Umbilical cord (tissue), 2 donors: ENCODE results near the gene JARID2. TPM values are rescaled to one million over a fixed set of nuclear protein-coding genes. Genes with fewer than 3 reads are reported as not detected.

Experiments used
- DNase-seq: peaks from one replicate; pipeline ENCODE4 v3.0.0-alpha.2; 2015; ENCODE audit warnings: low spot score
- total RNA-seq: library from RNA; depleted of rRNA; stranded (reverse); fragments of >200 nt; gene quantifications from one replicate; pipeline ENCODE4 v1.2.3, GENCODE V29; 2014; ENCODE audit warnings: low replicate concordance; ENCODE audit not compliant: insufficient read depth

The JARID2 gene
- total RNA-seq, 1 donor from 2014 or later = 8.4 TPM

- peak; percentile 96 for DNase-seq
Observed at GRCh38 chr6:15504581-15505350, 258.9 kb downstream of the JARID2 start.

- DNase-seq = no peak
Observed at GRCh38 chr6:15505463-15505918, 259.6 kb downstream of the JARID2 start.

DNA sequence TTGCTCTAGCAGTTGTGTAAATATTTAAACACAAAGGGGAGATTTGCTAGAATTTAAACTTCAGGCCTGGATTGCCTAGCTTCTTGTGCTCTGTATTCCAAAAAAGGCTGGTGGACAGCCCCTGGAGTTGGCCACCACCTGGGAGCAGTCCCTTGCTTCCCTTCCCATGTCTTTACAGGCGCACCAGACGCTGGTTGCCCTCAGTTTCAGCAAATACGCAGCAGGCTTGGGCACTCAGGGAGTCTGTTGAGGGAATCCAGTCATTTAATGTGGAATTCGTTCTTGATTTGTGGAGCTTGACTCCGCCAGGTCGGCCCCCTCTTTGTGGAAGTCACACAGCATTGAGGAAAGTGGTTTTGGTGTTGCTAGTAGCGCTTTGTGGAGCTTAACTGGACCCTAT lies 260.2 kb downstream of the JARID2 start:
- DNase-seq = no peak

DNA sequence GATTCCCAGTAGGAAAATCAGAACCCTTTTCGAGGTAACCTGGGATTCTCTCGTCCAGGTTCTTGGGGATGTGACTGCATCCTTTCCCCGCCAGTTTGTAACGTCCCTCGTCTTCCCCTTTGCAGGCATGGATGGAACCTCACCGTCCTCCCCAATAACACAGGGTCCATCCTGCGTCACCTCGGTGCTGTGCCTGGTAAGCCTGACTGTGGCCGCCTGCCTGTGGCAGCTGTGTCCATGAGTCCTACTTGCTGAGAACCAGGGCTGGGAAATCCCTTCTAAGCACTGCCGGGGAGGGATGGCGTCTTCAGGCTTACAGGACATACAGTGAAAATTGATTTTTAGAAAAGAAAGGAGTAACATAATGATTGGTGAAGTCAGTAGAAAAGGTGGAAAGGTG lies 261.4 kb downstream of the JARID2 start:
- no peak for DNase-seq

DNA sequence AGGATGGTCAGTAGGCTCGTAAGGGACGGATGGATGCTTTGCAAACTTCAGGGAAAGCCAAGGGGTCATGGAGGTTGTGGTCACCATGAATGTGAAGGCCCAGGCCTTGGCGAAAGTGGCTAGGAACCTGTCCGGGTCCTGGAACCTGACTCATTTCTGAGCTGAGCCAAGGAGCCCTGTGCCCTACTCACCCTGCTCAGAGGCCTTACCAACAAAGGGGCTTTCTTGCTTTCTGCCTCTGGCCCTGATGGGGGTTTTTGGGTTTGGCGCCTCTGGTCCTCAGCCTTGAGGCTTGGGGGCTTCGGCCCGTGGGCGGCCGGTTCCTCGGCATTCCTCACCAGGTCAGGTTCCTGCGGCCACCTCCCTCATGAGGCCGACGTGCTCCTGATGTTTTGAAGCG lies 261.9 kb downstream of the JARID2 start:
- DNase-seq = no peak

DNA sequence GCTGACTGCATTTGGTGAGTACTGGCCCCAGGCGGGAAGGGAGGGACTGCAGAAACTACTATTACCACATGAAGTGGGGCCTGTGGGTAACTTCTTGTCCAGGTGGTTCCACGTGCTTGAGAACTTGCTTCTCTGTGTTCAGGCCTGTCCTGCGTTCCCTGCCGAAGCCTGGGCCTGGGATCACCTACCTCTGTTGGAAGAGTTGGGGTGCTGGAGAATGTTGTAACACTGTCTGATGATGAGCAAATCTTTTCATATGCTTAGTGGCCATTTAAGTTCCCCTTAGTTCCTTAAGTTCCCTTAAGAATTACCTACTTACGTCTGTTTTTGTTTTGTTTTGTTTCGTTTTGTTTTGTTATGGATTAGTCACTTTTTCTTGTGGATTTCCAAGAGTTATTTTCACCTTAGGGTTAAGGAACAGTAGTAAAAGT lies 262.6 kb downstream of the JARID2 start:
- no peak for DNase-seq

GRCh38 chr6:15508931-15509330 lies 263.1 kb downstream of the JARID2 start:
- no peak for DNase-seq

GRCh38 chr6:15509335-15509933 lies 263.6 kb downstream of the JARID2 start:
- DNase-seq = no peak

DNA sequence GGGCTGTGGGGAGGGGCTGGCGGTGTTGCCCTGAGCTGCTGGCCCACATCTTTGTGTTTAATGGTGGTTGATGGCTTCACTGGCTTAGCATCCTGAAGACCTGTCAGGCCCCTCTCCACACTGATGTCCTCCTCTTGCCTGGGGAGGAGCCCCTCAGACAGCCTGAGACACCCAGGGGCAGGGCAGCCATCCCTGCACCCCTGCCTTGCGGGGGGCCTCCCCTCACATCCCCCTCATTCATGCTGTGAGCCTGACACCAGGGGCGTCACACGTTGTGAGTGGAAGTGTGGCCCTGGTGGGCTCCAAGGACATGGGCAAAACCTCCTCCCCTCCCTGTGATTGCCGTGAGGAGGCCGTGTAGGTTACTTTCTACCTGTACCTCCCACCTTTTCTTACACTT lies 264.3 kb downstream of the JARID2 start:
- no peak for DNase-seq

DNA sequence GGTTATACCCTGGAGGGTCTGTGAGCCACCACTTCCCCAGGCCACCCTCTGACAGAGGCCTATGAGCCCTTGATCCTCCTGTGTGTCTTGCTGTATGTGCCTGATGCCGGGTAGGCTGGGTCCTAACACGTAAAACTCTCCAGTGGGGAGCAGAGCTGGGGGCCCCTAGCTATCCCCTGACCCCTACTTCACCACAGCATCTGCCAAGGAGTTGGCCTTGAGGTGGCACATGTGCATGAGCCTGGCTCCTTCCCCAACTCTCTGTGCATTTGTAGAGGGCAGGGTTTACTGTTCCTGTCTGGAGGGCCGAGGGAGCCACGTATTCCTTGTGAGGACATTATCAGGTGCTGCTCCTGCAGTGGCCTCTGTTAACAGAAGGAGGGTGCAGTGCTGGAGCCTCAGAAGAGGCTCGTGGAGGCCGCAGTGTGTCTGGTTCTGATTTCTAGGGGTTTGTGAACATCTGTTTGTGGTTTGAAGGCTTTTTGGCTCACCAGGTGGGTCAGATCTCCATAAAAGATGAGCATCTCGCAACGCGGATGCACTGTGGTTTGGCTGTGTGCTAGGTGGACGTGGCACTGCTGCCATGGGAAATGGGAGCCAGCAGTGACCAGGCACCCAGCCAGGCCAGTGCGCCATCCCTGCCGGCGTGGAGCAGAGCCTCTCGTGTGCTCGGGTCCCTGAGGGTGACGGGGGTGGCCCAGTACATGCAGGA lies 264.8 kb downstream of the JARID2 start:
- no peak for DNase-seq

- DNase-seq = no peak
Observed at GRCh38 chr6:15511248-15512125, 265.6 kb downstream of the JARID2 start.

- DNase-seq = no peak
Observed at GRCh38 chr6:15512126-15512525, 266.3 kb downstream of the JARID2 start.

- no peak for DNase-seq
Observed at GRCh38 chr6:15512721-15513120, 266.9 kb downstream of the JARID2 start.

DNA sequence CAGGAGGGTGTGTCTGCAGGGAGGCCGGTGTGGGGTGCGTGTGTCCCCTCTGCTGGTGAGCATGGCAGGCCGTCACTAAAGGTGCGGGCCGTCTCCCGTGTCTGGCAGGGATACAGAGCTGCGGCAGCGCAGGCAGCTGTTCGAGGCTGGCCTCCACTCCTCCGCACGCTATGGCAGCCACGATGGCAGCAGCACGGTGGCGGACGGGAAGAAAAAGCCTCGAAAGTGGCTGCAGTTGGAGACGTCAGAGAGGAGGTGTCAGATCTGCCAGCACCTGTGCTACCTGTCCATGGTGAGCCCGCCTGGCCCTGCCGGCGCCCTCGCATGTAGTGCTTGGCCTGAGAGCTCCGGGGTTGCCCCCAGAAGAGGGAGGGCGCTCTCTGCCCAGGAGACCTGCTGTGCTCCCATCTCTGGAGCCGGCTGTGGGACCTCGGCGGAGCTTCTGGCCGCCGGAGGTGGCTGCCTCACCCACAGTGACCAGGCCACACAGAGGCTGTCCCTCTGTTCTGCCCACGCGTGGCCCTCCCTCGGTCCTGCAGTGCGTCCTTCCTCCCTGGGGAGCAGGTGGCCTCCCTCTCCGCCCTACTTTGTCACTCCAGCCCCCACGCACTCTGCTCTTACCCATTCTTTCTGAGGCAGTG lies 267.4 kb downstream of the JARID2 start:
- DNase-seq = no peak

- no peak for DNase-seq
Observed at GRCh38 chr6:15513801-15514711, 268.2 kb downstream of the JARID2 start.

- no peak for DNase-seq
Observed at GRCh38 chr6:15515226-15515625, 269.4 kb downstream of the JARID2 start.

- DNase-seq = no peak
Observed at GRCh38 chr6:15515660-15516375, 269.9 kb downstream of the JARID2 start.

DNA sequence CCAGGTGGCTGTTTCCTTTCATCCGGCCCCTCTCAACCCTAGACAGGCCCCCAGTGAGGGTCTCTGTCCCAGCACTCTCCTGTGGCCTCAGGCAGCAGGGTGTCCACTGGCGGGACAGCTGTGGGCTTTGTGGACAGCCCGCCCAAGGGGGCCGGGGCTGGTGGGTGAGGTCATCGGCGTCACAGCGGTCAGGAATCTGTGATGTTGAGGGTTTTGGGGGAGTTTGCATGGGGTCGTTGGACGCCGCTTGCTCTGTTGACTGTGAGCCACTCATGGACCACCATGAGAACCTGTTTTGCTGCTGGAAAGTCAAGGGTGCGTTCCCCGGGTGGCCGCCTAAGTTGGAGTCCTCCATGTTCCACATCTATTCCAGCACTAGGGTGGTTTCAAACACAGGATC lies 270.5 kb downstream of the JARID2 start:
- no peak for DNase-seq

DNA sequence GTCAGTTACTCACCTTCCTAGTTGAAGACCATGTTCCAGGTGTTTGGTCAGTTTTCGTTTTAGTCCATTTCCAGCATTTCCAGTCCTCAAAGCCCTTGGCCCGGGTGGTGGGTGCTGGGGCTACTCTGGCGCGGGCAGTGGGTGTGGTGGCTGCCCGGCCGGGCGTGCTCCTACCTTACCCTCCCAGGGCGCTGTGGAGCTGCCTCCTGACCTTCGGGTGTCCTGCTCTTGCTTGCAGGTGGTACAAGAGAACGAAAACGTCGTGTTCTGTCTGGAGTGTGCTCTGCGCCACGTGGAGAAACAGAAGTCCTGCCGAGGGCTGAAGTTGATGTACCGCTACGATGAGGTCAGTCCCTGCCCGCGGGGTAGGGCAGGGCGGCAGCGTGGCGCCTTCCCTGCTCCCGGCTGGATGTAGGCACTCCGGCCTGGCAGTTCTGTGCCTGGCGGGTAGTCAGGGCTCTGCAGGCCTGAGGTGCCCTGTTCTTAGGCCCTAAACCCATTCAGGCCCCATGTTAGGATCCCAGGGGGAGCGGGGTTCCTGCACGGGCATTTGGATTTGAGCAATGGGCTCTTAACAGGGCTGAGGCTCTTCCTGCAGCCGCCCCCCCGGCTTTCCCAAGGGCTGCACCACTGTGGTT lies 271.2 kb downstream of the JARID2 start:
- no peak for DNase-seq
